Gastroesophageal sphincter (tissue), 4 donors: ENCODE measurements around the gene SPCS1. TPM values are rescaled to one million over a fixed set of nuclear protein-coding genes. Genes with fewer than 3 reads are reported as not detected.

Experiments
- ATAC-seq: fragments of 150-250 bp; one replicate; pipeline ENCODE4 v1.9.1; 2016; ENCODE audit warnings: mild to moderate bottlenecking, moderate library complexity
- H3K27ac ChIP-seq, 4 donors: fragments of 200-600 bp; sonication (generic) in 3 of 4; 1 replicate in 3 of 4; 2 replicates in 1 of 4; pipeline ENCODE4 v1.5.1; 2016 to 2019
- H3K27me3 ChIP-seq: fragments of 200-600 bp; sonication (generic); one replicate; pipeline ENCODE4 v1.5.1; 2019
- H3K36me3 ChIP-seq, 2 donors: fragments of 200-600 bp; sonication (generic); one replicate each; pipeline ENCODE4 v1.5.1; 2019; ENCODE audit warnings: control low read depth in 1 of 2
- H3K4me1 ChIP-seq, 3 donors: fragments of 200-600 bp; sonication (generic); 1 replicate in 2 of 3; 2 replicates in 1 of 3; pipeline ENCODE4 v1.5.1; 2016 to 2019; ENCODE audit warnings: control low read depth in 2 of 3
- H3K4me3 ChIP-seq, 2 donors: fragments of 200-600 bp; sonication (generic); one replicate each; pipeline ENCODE4 v1.5.1; 2019; ENCODE audit warnings: mild to moderate bottlenecking in 1 of 2, moderate library complexity in 1 of 2
- H3K9me3 ChIP-seq, 3 donors: fragments of 200-600 bp; sonication (generic); one replicate each; pipeline ENCODE4 v1.5.1; 2017 to 2019; ENCODE audit warnings: control low read depth in 2 of 3
- EP300 ChIP-seq: sonication (generic); formaldehyde crosslinking; IDR thresholded peaks from one replicate; pipeline ENCODE4 v1.6.1; 2017; ENCODE audit warnings: antibody characterized with exemption, mild to moderate bottlenecking
- POLR2A ChIP-seq, 2 donors: fragments of 450-650 bp; IDR thresholded peaks; one replicate each; pipeline ENCODE4 v1.6.1; 2017; ENCODE audit warnings: antibody characterized with exemption in 2 of 2, mild to moderate bottlenecking in 2 of 2, moderate library complexity in 1 of 2
- POLR2AphosphoS5 ChIP-seq: sonication (generic); formaldehyde crosslinking; IDR thresholded peaks from one replicate; pipeline ENCODE4 v1.6.1; 2017; ENCODE audit warnings: antibody characterized with exemption
- WGBS, 2 donors: methylation state at CpG; one replicate each; pipeline ENCODE4 v1.1.5; 2018; ENCODE audit warnings: low coverage in 1 of 2; 5-methylcytosine and 5-hydroxymethylcytosine counted together
- total RNA-seq, 4 donors: library from RNA; depleted of rRNA; stranded (reverse); fragments of >200 nt; gene quantifications; one replicate each; pipeline ENCODE4 v1.1.0, GENCODE V29; 2016
- TF ChIP-seq, protein P1 (sequence below), 4 experiments: fragments of 200-600 bp in 2 of 4; fragments of 450-650 bp in 2 of 4; sonication (generic) in 1 of 4; IDR thresholded peaks; one replicate each; pipeline ENCODE4 v1.5.1; 2017 to 2019; ENCODE audit warnings: antibody characterized with exemption in 4 of 4, mild to moderate bottlenecking in 2 of 4, moderate library complexity in 2 of 4

The SPCS1 gene
- total RNA-seq, 4 donors from 2014 or later: 66.5 to 159 (median 88.2) TPM

GRCh38 chr3:52683611-52684010 lies 22.3 kb upstream of the SPCS1 start:
- no peaks in the 10 kb centered on the region for H3K27me3 ChIP-seq
- 62 to 81% methylated on average over 6 of the region's 6 CpGs for WGBS, 2 donors
- no peak overlapping the region for H3K4me3 ChIP-seq
- peaks cover 0 to 38% of the 10 kb centered on the region in 2 donors for H3K36me3 ChIP-seq
- H3K27ac ChIP-seq: peak overlapping the region in 1 of 4 donors; percentile 27
- TF ChIP-seq POLR2AphosphoS5 (no peak), EP300 (no peak), POLR2A (IDR thresholded peaks at IDR 0.05) (no peak)
- TF ChIP-seq, protein P1, sequence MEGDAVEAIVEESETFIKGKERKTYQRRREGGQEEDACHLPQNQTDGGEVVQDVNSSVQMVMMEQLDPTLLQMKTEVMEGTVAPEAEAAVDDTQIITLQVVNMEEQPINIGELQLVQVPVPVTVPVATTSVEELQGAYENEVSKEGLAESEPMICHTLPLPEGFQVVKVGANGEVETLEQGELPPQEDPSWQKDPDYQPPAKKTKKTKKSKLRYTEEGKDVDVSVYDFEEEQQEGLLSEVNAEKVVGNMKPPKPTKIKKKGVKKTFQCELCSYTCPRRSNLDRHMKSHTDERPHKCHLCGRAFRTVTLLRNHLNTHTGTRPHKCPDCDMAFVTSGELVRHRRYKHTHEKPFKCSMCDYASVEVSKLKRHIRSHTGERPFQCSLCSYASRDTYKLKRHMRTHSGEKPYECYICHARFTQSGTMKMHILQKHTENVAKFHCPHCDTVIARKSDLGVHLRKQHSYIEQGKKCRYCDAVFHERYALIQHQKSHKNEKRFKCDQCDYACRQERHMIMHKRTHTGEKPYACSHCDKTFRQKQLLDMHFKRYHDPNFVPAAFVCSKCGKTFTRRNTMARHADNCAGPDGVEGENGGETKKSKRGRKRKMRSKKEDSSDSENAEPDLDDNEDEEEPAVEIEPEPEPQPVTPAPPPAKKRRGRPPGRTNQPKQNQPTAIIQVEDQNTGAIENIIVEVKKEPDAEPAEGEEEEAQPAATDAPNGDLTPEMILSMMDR (IDR thresholded peaks at IDR 0.05): no peak
- ATAC-seq: no peak
- no peaks in the 10 kb centered on the region for H3K9me3 ChIP-seq
- H3K4me1 ChIP-seq: peaks cover 5 to 80% (median 12%) of the 10 kb centered on the region in 3 donors

GRCh38 chr3:52684184-52684583 lies 21.7 kb upstream of the SPCS1 start:
- no peak for ATAC-seq

GRCh38 chr3:52685285-52685708 lies 20.6 kb upstream of the SPCS1 start:
- WGBS, 2 donors: 0% methylated on average over 4 to 17 of the region's 41 CpGs
- H3K4me3 ChIP-seq: peak overlapping the region; percentile 88 to 95
- peak overlapping the region; percentile 90 to 100 (median 99) for H3K27ac ChIP-seq
- H3K27me3 ChIP-seq: no peaks in the 10 kb centered on the region
- H3K4me1 ChIP-seq: peaks cover 5 to 64% (median 12%) of the 10 kb centered on the region in 3 donors
- no peaks in the 10 kb centered on the region for H3K9me3 ChIP-seq
- H3K36me3 ChIP-seq: peaks cover 0 to 44% of the 10 kb centered on the region in 2 donors
- peak; percentile 97 for ATAC-seq
- TF ChIP-seq POLR2A (IDR thresholded peaks at IDR 0.05): no peak
- peak; percentile 36 for TF ChIP-seq POLR2AphosphoS5
- TF ChIP-seq EP300: no peak
- TF ChIP-seq, protein P1 (IDR thresholded peaks at IDR 0.05): peak in 2 of 4 experiments; percentile 5 to 21

More at GRCh38 chr3:52684184-52684583, 21.7 kb upstream of the SPCS1 start:
- no peaks in the 10 kb centered on the region for H3K27me3 ChIP-seq
- H3K9me3 ChIP-seq: no peaks in the 10 kb centered on the region
- H3K27ac ChIP-seq: peak overlapping the region in 2 of 4 donors; percentile 99
- H3K4me1 ChIP-seq: peaks cover 5 to 74% (median 12%) of the 10 kb centered on the region in 3 donors
- 40 to 49% methylated on average over 5 of the region's 5 CpGs for WGBS, 2 donors
- TF ChIP-seq POLR2A (IDR thresholded peaks at IDR 0.05) (no peak), POLR2AphosphoS5 (no peak), EP300 (no peak)
- TF ChIP-seq, protein P1 (IDR thresholded peaks at IDR 0.05): no peak
- no peak overlapping the region for H3K4me3 ChIP-seq
- H3K36me3 ChIP-seq: peaks cover 0 to 38% of the 10 kb centered on the region in 2 donors

DNA sequence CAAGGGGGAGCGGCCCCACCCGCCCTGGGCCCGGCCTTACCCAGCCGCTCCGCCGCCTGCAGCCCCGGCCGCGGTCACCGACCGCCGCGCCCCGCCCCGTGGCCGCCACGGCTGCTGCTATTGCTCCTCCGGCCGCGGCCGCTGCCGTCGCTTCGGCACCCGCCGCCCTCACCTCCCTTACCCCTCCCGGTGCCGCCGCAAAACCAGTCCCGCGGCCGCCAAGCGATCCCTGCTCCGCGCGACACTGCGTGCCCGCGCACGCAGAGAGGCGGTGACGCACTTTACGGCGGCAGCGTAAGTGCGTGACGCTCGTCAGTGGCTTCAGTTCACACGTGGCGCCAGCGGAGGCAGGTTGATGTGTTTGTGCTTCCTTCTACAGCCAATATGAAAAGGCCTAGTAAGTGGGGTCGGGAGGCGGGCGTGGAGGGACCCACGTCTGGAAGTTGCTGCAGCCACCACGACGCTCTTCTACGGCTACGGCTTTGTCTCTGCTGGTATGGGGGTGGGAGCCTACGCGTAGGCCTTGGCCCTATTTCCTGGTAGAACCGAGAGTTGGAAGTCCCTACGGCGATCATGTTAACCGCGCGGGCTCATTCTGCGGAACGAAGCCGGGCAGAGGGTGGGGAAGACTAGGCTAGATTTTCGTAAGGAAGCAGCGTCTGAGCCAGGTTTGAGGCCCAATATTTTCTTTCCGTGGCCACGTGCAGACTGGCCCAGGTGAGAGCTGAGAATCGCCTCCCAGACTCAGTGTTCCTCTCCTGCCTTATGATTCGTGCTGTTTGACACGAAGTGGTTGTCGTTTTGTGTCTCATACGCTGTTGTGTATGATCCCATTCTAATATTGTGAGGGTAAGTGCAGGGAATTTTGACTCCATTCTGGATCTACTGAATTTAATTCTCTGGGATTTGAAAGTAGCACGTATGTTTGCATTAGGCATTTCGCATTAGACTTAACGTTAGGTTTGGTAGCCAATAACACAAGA lies 19.9 kb upstream of the SPCS1 start, which contains the start of the genes GNL3 and PBRM1:
Gene GNL3 (plus strand): TSS at position 324 of the 983 bp plus-strand sequence. CDS start 61 bp downstream, at position 385.
Gene PBRM1 (minus strand): TSS at position 205 of the 983 bp plus-strand sequence.
- H3K27me3 ChIP-seq: no peaks in the 10 kb centered on the region
- ATAC-seq: peak; percentile 97
- H3K9me3 ChIP-seq: no peaks in the 10 kb centered on the region
- peak within 1 kb of the TSS; percentile 88 to 95 for H3K4me3 ChIP-seq
- 0% methylated on average over 12 to 19 of the region's 82 CpGs for WGBS, 2 donors
- peaks cover 4 to 45% of the 10 kb centered on the region in 2 donors for H3K36me3 ChIP-seq
- TF ChIP-seq POLR2A (IDR thresholded peaks at IDR 0.05) (peak; percentile 81), EP300 (no peak), POLR2AphosphoS5 (peak; percentile 96)
- peaks cover 5 to 57% (median 12%) of the 10 kb centered on the region in 3 donors for H3K4me1 ChIP-seq
- H3K27ac ChIP-seq: peak within 1 kb of the TSS; percentile 90 to 100 (median 99)

- H3K36me3 ChIP-seq: peaks cover 11 to 64% of the 10 kb centered on the region in 2 donors
- no peak for ATAC-seq
- no peaks in the 10 kb centered on the region for H3K27me3 ChIP-seq
- peaks cover 5 to 35% (median 12%) of the 10 kb centered on the region in 3 donors for H3K4me1 ChIP-seq
- TF ChIP-seq EP300 (no peak), POLR2A (IDR thresholded peaks at IDR 0.05) (no peak), POLR2AphosphoS5 (no peak)
- TF ChIP-seq, protein P1 (IDR thresholded peaks at IDR 0.05): no peak
- H3K9me3 ChIP-seq: no peaks in the 10 kb centered on the region
- H3K4me3 ChIP-seq: no peak overlapping the region
- no peak overlapping the region for H3K27ac ChIP-seq
- 75 to 79% methylated on average over 4 to 6 of the region's 6 CpGs for WGBS, 2 donors
Observed at GRCh38 chr3:52688266-52688665, 17.6 kb upstream of the SPCS1 start.
